Measurements from ENCODE around the gene ITCH. TPM values are rescaled to one million over a fixed set of nuclear protein-coding genes. Genes with fewer than 3 reads are reported as not detected.

ITCH gene
- total and polyA plus RNA-seq, 2 of the 8 experiments (the other 6 are each of a cell fraction or from before 2014, with no cell fraction given) = 3.9 to 45.2 TPM

DNA sequence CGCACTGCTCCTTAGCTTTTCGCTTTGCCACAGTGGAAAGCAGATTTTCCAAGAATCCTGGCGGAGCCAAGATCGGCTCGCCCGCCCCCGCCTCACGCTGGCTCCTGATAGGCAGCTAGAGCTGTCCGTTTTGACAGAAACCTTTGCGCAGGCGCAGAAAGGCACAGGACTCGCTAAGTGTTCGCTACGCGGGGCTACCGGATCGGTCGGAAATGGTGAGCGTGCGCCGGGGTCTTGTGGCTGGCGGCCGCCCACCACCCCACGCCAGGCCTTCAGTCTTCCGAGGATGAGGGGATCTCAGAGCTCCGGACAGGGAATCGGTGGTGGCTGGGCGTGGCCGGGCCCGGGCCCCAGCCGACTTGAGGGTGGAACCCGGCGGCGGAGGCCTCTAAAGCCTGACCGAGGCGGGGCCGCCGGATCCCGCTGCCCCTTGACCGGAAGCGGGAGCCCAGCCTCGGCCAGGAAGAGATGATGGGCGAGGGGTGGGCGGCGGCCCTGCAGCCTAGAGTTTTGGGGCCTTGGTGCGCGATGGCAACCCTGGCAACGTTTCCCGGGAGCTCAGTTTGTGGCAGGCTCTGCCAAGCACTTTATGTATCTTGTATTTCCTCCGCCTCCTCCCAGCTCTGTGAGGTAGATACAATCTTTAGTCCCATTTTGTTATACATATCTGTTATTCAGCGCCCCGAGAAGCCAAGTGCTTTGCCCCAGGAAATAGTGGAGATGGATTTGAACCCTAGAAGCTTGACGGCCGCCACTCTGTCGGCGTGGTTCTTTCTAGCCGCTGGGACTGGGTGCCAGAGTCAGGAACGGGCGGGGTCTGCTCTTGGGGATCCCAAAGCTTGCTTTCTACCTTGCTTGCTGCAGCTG, 153.4 kb downstream of the ITCH start, which contains the start of gene DYNLRB1:
TSS of gene DYNLRB1 (plus strand) at position 176 of the 867 bp plus-strand sequence. CDS start at position 213, 37 bp downstream.
- Histone ChIP-seq H3K56ac (replicated peaks; ENCODE audit: insufficient read length, low read depth, low read length) (peak within 1 kb of the TSS; percentile 80), H3K4me3 (ENCODE audit: extremely low read depth in 1 of 4, insufficient read depth in 2 of 4, low read depth in 3 of 4, low read length in 4 of 4) (peak within 1 kb of the TSS; percentile 77 to 87 (median 82)), H3K27ac (ENCODE audit: low read depth, low read length) (peak within 1 kb of the TSS; percentile 74), H2AFZ (ENCODE audit: low read length) (peak within 1 kb of the TSS; percentile 94), H3K4me2 (ENCODE audit: insufficient read depth in 1 of 2, low read depth in 2 of 2, low read length in 2 of 2) (peak within 1 kb of the TSS; percentile 77 to 81), H3K4me1 (replicated peaks in 1 of 4; ENCODE audit: control insufficient read depth in 3 of 4, insufficient read depth in 4 of 4, low read length in 3 of 4) (peaks cover 0 to 3% (median 3%) of the 10 kb centered on the region in 4 experiments; a peak in 3 of 7 replicates), H3K79me2 (ENCODE audit: control insufficient read depth in 1 of 2, insufficient read depth in 2 of 2, low read length in 2 of 2) (peaks cover 0 to 46% of the 10 kb centered on the region in 2 experiments; a peak in 3 of 4 replicates), H3K14ac (ENCODE audit: insufficient read length) (no peak within 1 kb of the TSS), H4K91ac (replicated peaks; ENCODE audit: insufficient read length, low read length) (peak within 1 kb of the TSS; percentile 66), H3K79me1 (ENCODE audit: low read depth, low read length) (no peaks in the 10 kb centered on the region), H2BK20ac (ENCODE audit: low read length) (no peak within 1 kb of the TSS), H3K4ac (replicated peaks; ENCODE audit: insufficient read length, low read depth, low read length) (peak within 1 kb of the TSS; percentile 21), H3K9me3 (ENCODE audit: insufficient read depth in 2 of 2, low read depth in 1 of 2, low read length in 1 of 2) (no peaks in the 10 kb centered on the region), H2BK5ac (ENCODE audit: low read depth, low read length) (peak within 1 kb of the TSS; percentile 79), H3K27me3 (replicated peaks in 1 of 4; ENCODE audit: control insufficient read depth in 3 of 4, extremely low read depth in 1 of 4, insufficient read depth in 3 of 4, low read length in 3 of 4) (no peaks in the 10 kb centered on the region), H2AK5ac (ENCODE audit: low read depth, low read length) (0 out of 2 replicates have a peak within 1 kb of the TSS, but pooled peaks have one; percentile 30), H3K36me3 (ENCODE audit: control insufficient read depth in 2 of 4, insufficient read depth in 4 of 4, low read length in 3 of 4) (no peaks in the 10 kb centered on the region; a peak in 1 of 8 replicates), H2BK120ac (replicated peaks; ENCODE audit: low read depth, low read length) (no peak within 1 kb of the TSS), H3K23me2 (ENCODE audit: low read depth, low read length) (peaks cover 10% of the 10 kb centered on the region), H3K18ac (ENCODE audit: extremely low read depth, low read length) (peak within 1 kb of the TSS; percentile 96), H2BK15ac (ENCODE audit: low read length) (no peak within 1 kb of the TSS), H3K23ac (ENCODE audit: insufficient read length) (no peak within 1 kb of the TSS), H2BK12ac (ENCODE audit: low read depth, low read length) (no peak within 1 kb of the TSS; the same call in 1 of the 2 replicates), H3K9ac (replicated peaks in 1 of 4; ENCODE audit: extremely low read depth in 1 of 4, low read depth in 3 of 4, low read length in 3 of 4) (peak within 1 kb of the TSS; percentile 76 to 89 (median 82)), H4K20me1 (replicated peaks in 1 of 2; ENCODE audit: control insufficient read depth in 1 of 2, insufficient read depth in 2 of 2, low read length in 2 of 2) (peaks cover 4 to 5% of the 10 kb centered on the region in 2 experiments), H4K5ac (ENCODE audit: insufficient read length, low read depth, low read length) (peak within 1 kb of the TSS; percentile 86), H4K8ac (ENCODE audit: extremely low read depth, insufficient read depth, low read length) (peak within 1 kb of the TSS; percentile 99)
- WGBS, 2 experiments (ENCODE audit: extremely low coverage in 1 of 2, insufficient coverage in 1 of 2, insufficient read length in 1 of 2, insufficient replicate concordance in 2 of 2, low coverage in 1 of 2, low lambda C conversion rate in 2 of 2, missing lambda C conversion rate in 1 of 2) = 2% methylated on average over 56 of the region's 59 CpGs; no CpG with 5 or more reads in 1 of the 2 experiments
- no peak for FAIRE-seq
- POLR2A ChIA-PET (ENCODE audit: partially characterized antibody) = interaction anchor here (0.5 to 3.3 kb wide), 17 partner anchors 11 to 404 kb away, joined by 3 to 15 read pairs (median 4); partner anchors contain the start of genes AHCY, EIF2S2, ITCH and TP53INP2
- CTCF ChIA-PET (ENCODE audit: partially characterized antibody) = interaction anchor here (0.9 to 4.7 kb wide), 5 partner anchors 20 to 327 kb away, joined by 3 to 25 read pairs (median 5); no protein-coding TSS in a partner anchor
- peak; percentile 79 to 99 for DNase-seq (ENCODE audit: low read depth in 1 of 2, low spot score in 2 of 2)
- TF ChIP-seq JUND (IDR thresholded peaks at IDR 0.05; ENCODE audit: low read length) (0 out of 2 replicates have a peak, but pooled peaks have one; percentile 8), GABPA (IDR thresholded peaks at IDR 0.05; ENCODE audit: borderline replicate concordance, insufficient read depth, low read length) (peak; percentile 60), TAF7 (optimal IDR thresholded peaks at IDR 0.05; ENCODE audit: borderline replicate concordance, low read depth, low read length) (no peak), CREB1 (IDR thresholded peaks at IDR 0.05) (no peak), RNF2 (IDR thresholded peaks at IDR 0.05; ENCODE audit: borderline replicate concordance, low read depth, low read length, missing control alignments, poor library complexity, severe bottlenecking) (no peak), SRF (IDR thresholded peaks at IDR 0.05; ENCODE audit: low read depth, low read length) (no peak), SIX5 (IDR thresholded peaks at IDR 0.05; ENCODE audit: low read depth, low read length) (no peak), SP2 (IDR thresholded peaks at IDR 0.05; ENCODE audit: low read length) (peak; percentile 56; the same call in 1 of the 2 replicates), SAP30 (IDR thresholded peaks at IDR 0.05; ENCODE audit: insufficient read depth, insufficient replicate concordance, low read length) (peak; percentile 64), SP1 (IDR thresholded peaks at IDR 0.05; ENCODE audit: low read depth, low read length) (peak; percentile 81), YY1 (IDR thresholded peaks at IDR 0.05; ENCODE audit: low read depth, low read length) (0 out of 2 replicates have a peak, but pooled peaks have one; percentile 19)
